ENCODE results near the gene ADAD2. TPM values are rescaled to one million over a fixed set of nuclear protein-coding genes. Genes with fewer than 3 reads are reported as not detected.

ADAD2 gene
- total and polyA plus RNA-seq, 2 of the 4 experiments (the other 2 are of a cell fraction): not detected

DNA sequence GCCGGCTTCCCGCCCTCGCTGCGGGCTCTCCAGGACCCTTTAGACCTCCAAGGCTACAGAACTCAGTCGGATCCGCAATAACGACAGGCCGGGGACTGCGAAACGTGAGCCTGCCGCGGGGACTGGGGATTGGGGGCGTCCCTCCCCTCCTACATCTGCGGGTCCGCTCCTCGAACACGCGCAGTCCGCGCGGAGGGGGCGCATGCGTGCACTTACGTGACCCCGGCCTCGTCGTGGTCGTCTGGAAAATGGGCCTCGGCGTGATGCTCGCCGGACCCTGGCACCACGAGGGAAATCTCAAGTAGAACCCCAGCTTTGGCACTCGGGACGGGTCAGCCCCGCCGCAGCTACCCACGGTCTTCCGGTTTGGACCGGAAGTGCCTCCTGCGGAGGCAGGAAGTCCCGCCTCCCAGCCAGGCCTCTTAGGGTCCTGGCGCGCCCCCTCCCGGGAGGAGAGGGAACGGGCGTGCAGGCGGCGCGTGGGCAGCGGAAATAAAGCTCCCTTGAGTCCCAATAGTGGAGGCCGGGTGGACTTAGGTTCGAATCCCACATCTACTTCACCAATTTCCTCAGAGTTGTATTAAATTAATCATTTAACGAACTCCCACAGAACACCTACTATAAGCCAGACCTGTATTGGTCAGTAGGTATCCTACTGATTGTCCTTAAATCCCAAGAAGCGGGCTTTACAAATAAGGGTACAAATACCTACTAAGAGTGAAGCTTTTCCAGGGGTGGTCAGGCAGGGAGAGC lies 4.1 kb upstream of the ADAD2 start, which contains the start of gene TAF1C (continued):
- TF ChIP-seq BHLHE40 (IDR thresholded peaks at IDR 0.05; ENCODE audit: low read depth, low read length) (0 out of 2 replicates have a peak, but pooled peaks have one; percentile 39), MAZ (IDR thresholded peaks at IDR 0.05; ENCODE audit: borderline replicate concordance, low read depth, low read length) (peak; percentile 63; the same call in 1 of the 2 replicates), NFE2L2 (IDR thresholded peaks at IDR 0.05; ENCODE audit: low read depth, low read length) (no peak)

DNA sequence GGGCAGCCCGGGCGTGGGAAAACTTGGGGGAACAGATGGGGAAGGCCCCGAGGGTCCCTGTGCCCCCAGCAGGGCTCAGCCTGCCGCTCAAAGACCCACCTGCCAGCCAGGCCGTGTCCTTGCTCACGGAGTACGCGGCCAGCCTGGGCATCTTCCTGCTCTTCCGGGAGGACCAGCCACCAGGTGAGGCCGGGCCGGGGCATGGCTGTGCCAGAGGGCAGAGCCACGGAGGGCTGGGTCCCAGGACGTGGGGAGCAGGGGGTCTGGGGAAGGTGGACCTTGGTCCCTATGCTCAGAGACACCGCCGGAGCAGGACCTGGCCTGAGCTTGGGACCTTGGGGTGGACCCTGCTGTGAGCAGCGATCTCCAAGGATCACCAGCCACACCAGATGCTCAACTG lies 509 bp downstream of the ADAD2 start:
- ATAC-seq (ENCODE audit: low read depth) (no peak), DNase-seq (no peak)
- H2BK120ac ChIP-seq (ENCODE audit: low read depth, low read length): no peak overlapping the region
- H3K23ac ChIP-seq (ENCODE audit: low read depth, low read length): no peak overlapping the region
- no peak overlapping the region for H2AFZ ChIP-seq (replicated peaks; ENCODE audit: low read length, poor library complexity)
- H3K4me2 ChIP-seq (ENCODE audit: low read depth, low read length): no peak overlapping the region
- no peak overlapping the region for H3K14ac ChIP-seq (replicated peaks; ENCODE audit: low read depth, low read length)
- no peak overlapping the region for H3K27ac ChIP-seq (ENCODE audit: insufficient read depth, low read length)
- CTCF ChIA-PET: no interaction called here
- no peak overlapping the region for H4K8ac ChIP-seq (ENCODE audit: low read depth in 2 of 2, low read length in 2 of 2)
- no peaks in the 10 kb centered on the region for H3K9me3 ChIP-seq (ENCODE audit: control insufficient read depth, insufficient read depth, low read length)
- H2AK5ac ChIP-seq (ENCODE audit: low read depth, low read length): no peak overlapping the region
- no peak overlapping the region for H4K5ac ChIP-seq (ENCODE audit: low read depth, low read length)
- no peaks in the 10 kb centered on the region for H3K36me3 ChIP-seq (ENCODE audit: control insufficient read depth, insufficient read depth, low read length)
- H3K4me3 ChIP-seq (ENCODE audit: insufficient read depth, low read depth, low read length): no peak overlapping the region
- H3K18ac ChIP-seq (ENCODE audit: low read depth, low read length): no peak overlapping the region
- intact Hi-C loops (cut with micrococcal nuclease): no loop called here
- POLR2A ChIA-PET (ENCODE audit: unreplicated experiment): no interaction called here
- peaks cover 3 to 4% of the 10 kb centered on the region in 2 experiments; a peak in 3 of 4 replicates for H3K79me1 ChIP-seq (ENCODE audit: low read depth in 1 of 2, low read length in 2 of 2)
- H2BK20ac ChIP-seq (ENCODE audit: low read depth, low read length): no peak overlapping the region
- no peak overlapping the region for H2AK9ac ChIP-seq (replicated peaks; ENCODE audit: low read depth, low read length, poor library complexity)
- no peak overlapping the region for H2BK15ac ChIP-seq (ENCODE audit: low read depth, low read length)
- dilution Hi-C loops (cut with HindIII; ENCODE audit: low sequenced_read_pairs, unreplicated experiment): no loop called here
- H4K91ac ChIP-seq (ENCODE audit: insufficient read depth, low read depth, low read length): no peak overlapping the region
- H2BK5ac ChIP-seq (ENCODE audit: low read depth, low read length, poor library complexity, severe bottlenecking): no peak overlapping the region
- in situ Hi-C loops (cut with MboI; ENCODE audit: low sequenced_read_pairs): no loop called here
- H4K20me1 ChIP-seq (ENCODE audit: insufficient read depth, low read length): no peaks in the 10 kb centered on the region
- no peak overlapping the region for H3K56ac ChIP-seq (ENCODE audit: extremely low read depth, insufficient read depth, low read length)
- H3K4me1 ChIP-seq (ENCODE audit: control insufficient read depth, insufficient read depth, low read length): no peaks in the 10 kb centered on the region
- no TSS peak for BruUV-seq (replicated peaks)
- H3K4ac ChIP-seq (ENCODE audit: low read depth, low read length): no peak overlapping the region
- no peak overlapping the region for H3K9ac ChIP-seq (ENCODE audit: low read depth, low read length)
- 75% methylated on average over 8 of the region's 16 CpGs; no CpG with 5 or more reads in 1 of the 2 experiments for WGBS, 2 experiments (ENCODE audit: extremely low coverage in 2 of 2, insufficient read length in 1 of 2)
- H3K27me3 ChIP-seq (ENCODE audit: control insufficient read depth, insufficient read depth, low read length): peaks cover 19% of the 10 kb centered on the region
- 0 out of 2 replicates have a peak, but pooled peaks cover 3% of the 10 kb centered on the region for H3K9me1 ChIP-seq (ENCODE audit: insufficient read depth, low read length)
- TF ChIP-seq MAFK (IDR thresholded peaks at IDR 0.05; ENCODE audit: low read depth, low read length) (no peak), USF2 (IDR thresholded peaks at IDR 0.05; ENCODE audit: low read depth, low read length) (no peak), FOS (IDR thresholded peaks at IDR 0.05; ENCODE audit: low read depth, low read length) (no peak), RFX5 (IDR thresholded peaks at IDR 0.05; ENCODE audit: low read depth, low read length) (no peak), POLR2A (IDR thresholded peaks at IDR 0.05; ENCODE audit: low read depth, low read length) (no peak), RAD21 (IDR thresholded peaks at IDR 0.05; ENCODE audit: low read length) (no peak), SMC3 (IDR thresholded peaks at IDR 0.05; ENCODE audit: low read depth, low read length) (no peak), RCOR1 (IDR thresholded peaks at IDR 0.05; ENCODE audit: insufficient replicate concordance, low read length) (no peak), CHD1 (IDR thresholded peaks at IDR 0.05; ENCODE audit: low read depth, low read length) (no peak), CTCF (conservative IDR thresholded peaks at IDR 0.05; ENCODE audit: low read depth, low read length) (no peak), NFE2L2 (IDR thresholded peaks at IDR 0.05; ENCODE audit: low read depth, low read length) (no peak), MXI1 (IDR thresholded peaks at IDR 0.05; ENCODE audit: borderline replicate concordance, low read depth, low read length) (no peak), BHLHE40 (IDR thresholded peaks at IDR 0.05; ENCODE audit: low read depth, low read length) (no peak), MAZ (IDR thresholded peaks at IDR 0.05; ENCODE audit: borderline replicate concordance, low read depth, low read length) (no peak)

Data from IMR-90 (cell line).